Fibroblast of villous mesenchyme (primary cell): ENCODE results near the gene RHBDF2. TPM values are rescaled to one million over a fixed set of nuclear protein-coding genes. Genes with fewer than 3 reads are reported as not detected.

Source experiments
- DNase-seq: peaks from one replicate; pipeline ENCODE4 v3.0.0-alpha.2; 2010; ENCODE audit warnings: low read depth
- H3K4me3 ChIP-seq: 2 replicates; pipeline ENCODE4 v1.5.1; 2011; ENCODE audit warnings: low read depth, mild to moderate bottlenecking, low read length
- total RNA-seq: library from RNA; depleted of rRNA; stranded (reverse); fragments of >200 nt; gene quantifications from 2 replicates; pipeline ENCODE4 v1.2.3, GENCODE V29; 2012
- TF ChIP-seq, protein P1 (sequence below): IDR thresholded peaks from 2 replicates; pipeline ENCODE4 v1.5.1; 2012; ENCODE audit warnings: low read depth, mild to moderate bottlenecking, low read length; ENCODE audit not compliant: insufficient read depth

Gene RHBDF2
- total RNA-seq, 1 donor = 13.4 TPM

- no peak for DNase-seq
- TF ChIP-seq, protein P1, sequence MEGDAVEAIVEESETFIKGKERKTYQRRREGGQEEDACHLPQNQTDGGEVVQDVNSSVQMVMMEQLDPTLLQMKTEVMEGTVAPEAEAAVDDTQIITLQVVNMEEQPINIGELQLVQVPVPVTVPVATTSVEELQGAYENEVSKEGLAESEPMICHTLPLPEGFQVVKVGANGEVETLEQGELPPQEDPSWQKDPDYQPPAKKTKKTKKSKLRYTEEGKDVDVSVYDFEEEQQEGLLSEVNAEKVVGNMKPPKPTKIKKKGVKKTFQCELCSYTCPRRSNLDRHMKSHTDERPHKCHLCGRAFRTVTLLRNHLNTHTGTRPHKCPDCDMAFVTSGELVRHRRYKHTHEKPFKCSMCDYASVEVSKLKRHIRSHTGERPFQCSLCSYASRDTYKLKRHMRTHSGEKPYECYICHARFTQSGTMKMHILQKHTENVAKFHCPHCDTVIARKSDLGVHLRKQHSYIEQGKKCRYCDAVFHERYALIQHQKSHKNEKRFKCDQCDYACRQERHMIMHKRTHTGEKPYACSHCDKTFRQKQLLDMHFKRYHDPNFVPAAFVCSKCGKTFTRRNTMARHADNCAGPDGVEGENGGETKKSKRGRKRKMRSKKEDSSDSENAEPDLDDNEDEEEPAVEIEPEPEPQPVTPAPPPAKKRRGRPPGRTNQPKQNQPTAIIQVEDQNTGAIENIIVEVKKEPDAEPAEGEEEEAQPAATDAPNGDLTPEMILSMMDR = no peak
- no peak overlapping the region for H3K4me3 ChIP-seq
Measured at GRCh38 chr17:76532072-76532651, 30.9 kb upstream of the RHBDF2 start.

GRCh38 chr17:76531486-76532038 lies 30.3 kb upstream of the RHBDF2 start:
- no peak overlapping the region for H3K4me3 ChIP-seq
- no peak for DNase-seq
- TF ChIP-seq, protein P1 = no peak

- TF ChIP-seq, protein P1 = no peak
- H3K4me3 ChIP-seq = no peak overlapping the region
- DNase-seq = no peak
Measured at GRCh38 chr17:76530811-76531485, 29.7 kb upstream of the RHBDF2 start.

- DNase-seq = peak; percentile 92
- no peak overlapping the region for H3K4me3 ChIP-seq
- TF ChIP-seq, protein P1 = no peak
Measured at GRCh38 chr17:76530095-76530723, 29.0 kb upstream of the RHBDF2 start.

- TF ChIP-seq, protein P1 = no peak
- peak overlapping the region; percentile 9 for H3K4me3 ChIP-seq
- peak; percentile 98 for DNase-seq
Measured at GRCh38 chr17:76529224-76530094, 28.2 kb upstream of the RHBDF2 start.

GRCh38 chr17:76528528-76529223 lies 27.5 kb upstream of the RHBDF2 start:
- TF ChIP-seq, protein P1 = peak; percentile 12
- peak; percentile 81 for DNase-seq
- H3K4me3 ChIP-seq = peak overlapping the region; percentile 32
